Epithelial cell of esophagus (primary cell): ENCODE measurements around the gene MTREX.
A peak's percentile ranks its signal among the peaks of the same experiment; 100 is the strongest.

Experiments used
- DNase-seq: peaks from one replicate; pipeline ENCODE4 v3.0.0; 2010; ENCODE audit warnings: low read depth
- H3K4me3 ChIP-seq: 2 replicates; pipeline ENCODE4 v1.5.1; 2011; ENCODE audit warnings: mild to moderate bottlenecking, low read length, control low read depth
- CTCF ChIP-seq: IDR thresholded peaks from 2 replicates; pipeline ENCODE4 v1.5.1; 2011; ENCODE audit warnings: low read depth, mild to moderate bottlenecking, low read length, control low read depth, inconsistent platforms; ENCODE audit not compliant: insufficient read depth; ENCODE audit errors: missing control alignments

The MTREX gene

DNA sequence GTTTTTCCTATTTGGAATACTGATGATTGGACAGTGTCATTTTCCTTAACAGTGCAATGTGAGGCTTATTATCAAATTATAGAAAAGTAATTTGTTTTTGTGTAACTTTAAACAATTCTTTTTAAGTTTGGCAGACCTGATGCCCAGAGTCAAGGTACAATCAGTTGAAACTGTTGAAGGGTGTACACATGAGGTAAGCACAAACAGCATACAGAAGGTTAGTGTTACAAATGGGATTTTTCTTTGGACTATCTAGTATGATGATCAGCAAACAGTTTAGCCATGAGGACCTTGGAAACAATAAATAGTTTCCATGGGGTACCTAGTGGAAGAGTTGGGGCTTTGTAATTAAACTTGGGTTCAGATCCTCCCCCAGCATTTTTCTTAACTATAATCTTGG is 16.2 kb downstream of the MTREX start:
- TF ChIP-seq CTCF: no peak
- no peak overlapping the region for H3K4me3 ChIP-seq
- DNase-seq: no peak

DNA sequence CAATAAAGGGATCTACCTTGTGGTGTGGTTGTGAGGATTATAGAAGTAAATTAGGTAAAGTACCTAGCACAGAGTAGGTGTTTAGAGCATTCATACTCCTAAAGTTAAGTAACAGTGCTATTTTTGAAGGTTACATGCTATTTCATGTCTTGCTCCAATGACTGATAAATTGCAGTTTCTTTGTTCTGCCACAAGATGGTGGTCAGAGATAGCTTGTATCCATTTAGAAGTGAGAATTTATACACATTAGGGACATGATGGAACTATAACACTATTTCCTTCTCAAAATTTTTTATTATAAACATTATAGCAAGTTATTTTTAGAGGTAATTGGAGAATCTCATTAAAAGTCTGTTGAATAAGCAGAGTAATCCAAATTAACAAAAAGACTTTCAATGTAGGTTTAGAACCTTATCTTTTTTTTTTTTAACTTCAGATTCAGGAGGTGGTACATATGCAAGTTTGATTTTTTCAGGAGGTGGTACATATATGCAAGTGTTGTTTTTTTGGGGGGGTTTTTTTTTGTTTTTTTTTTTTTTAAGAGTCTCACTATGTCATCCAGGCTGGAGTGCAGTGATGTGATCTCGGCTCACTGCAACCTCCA is 17.1 kb downstream of the MTREX start:
- DNase-seq: peak; percentile 54
- no peak overlapping the region for H3K4me3 ChIP-seq
- TF ChIP-seq CTCF: peak; percentile 57

DNA sequence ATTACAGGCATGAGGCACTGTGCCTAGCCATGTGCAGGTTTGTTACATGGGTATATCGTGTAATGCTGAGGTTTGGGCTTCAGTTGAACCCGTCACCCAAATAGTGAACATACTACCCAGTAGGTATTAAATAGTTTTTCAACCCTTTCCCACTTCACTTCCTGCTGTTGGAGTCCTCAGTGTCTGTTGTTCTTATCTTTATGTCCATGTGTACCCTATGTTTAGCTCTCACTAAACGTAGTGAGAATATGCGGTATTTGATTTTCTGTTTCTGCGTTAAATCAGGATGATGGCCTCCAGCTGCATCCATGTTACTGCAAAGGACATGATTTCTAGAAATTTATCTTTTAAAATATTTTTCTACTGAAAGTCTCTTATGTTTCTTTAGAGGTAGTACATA is 17.8 kb downstream of the MTREX start:
- no peak for TF ChIP-seq CTCF
- no peak for DNase-seq

GRCh38 chr5:55327281-55327680 is 19.5 kb downstream of the MTREX start:
- H3K4me3 ChIP-seq: no peak overlapping the region

More for the DNA sequence above, 17.8 kb downstream of the MTREX start:
- H3K4me3 ChIP-seq: no peak overlapping the region

GRCh38 chr5:55331321-55331720 is 23.5 kb downstream of the MTREX start:
- TF ChIP-seq CTCF: no peak
- no peak for DNase-seq
- no peak overlapping the region for H3K4me3 ChIP-seq

More at GRCh38 chr5:55327281-55327680, 19.5 kb downstream of the MTREX start:
- TF ChIP-seq CTCF: no peak
- DNase-seq: no peak

DNA sequence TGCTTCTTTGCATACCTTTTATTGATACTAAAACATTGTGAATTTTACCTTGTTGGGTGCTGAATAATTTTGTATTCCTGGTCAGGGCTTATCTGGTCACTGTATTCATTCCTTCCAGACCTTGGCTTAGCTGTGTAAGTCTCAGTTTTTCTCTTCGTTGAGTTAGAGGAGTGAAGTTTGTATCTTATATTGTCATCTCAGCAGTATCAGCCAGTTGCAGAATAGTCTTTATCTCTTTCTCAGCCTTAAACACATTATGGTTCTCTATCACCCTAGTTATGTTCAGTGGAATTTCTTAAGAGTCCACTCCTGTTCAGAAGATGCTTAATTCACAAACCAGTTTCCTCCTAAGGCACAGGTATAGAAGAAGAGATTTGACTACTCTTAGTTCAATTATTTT is 25.2 kb downstream of the MTREX start:
- no peak overlapping the region for H3K4me3 ChIP-seq
- TF ChIP-seq CTCF: no peak
- DNase-seq: no peak

DNA sequence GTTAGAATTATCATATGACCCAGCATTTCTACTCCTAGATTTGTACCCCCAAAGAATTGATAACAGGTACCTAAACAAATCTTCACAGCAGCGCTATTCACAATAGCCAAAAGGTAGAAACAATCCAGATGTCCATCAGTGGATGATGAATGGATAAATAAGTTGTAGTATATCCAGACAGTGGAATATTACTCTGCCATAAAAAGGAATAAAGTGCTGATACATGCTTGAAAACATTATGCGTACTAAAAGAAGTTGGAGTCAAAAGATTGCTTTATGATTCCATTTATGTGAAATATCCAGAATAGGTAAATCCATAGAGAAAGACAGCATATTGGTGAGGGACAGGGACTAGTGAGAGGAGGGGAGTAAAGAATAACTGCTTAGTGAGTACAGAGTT is 26.0 kb downstream of the MTREX start:
- no peak for TF ChIP-seq CTCF
- H3K4me3 ChIP-seq: no peak overlapping the region
- no peak for DNase-seq
